IPS DF 19.7 (cell line): ENCODE results near the gene FAM200B.

ENCODE experiments used
- DNase-seq: peaks from one replicate; pipeline ENCODE4 v3.0.0-alpha.2; 2013; ENCODE audit warnings: low read depth, low spot score

FAM200B gene

DNA sequence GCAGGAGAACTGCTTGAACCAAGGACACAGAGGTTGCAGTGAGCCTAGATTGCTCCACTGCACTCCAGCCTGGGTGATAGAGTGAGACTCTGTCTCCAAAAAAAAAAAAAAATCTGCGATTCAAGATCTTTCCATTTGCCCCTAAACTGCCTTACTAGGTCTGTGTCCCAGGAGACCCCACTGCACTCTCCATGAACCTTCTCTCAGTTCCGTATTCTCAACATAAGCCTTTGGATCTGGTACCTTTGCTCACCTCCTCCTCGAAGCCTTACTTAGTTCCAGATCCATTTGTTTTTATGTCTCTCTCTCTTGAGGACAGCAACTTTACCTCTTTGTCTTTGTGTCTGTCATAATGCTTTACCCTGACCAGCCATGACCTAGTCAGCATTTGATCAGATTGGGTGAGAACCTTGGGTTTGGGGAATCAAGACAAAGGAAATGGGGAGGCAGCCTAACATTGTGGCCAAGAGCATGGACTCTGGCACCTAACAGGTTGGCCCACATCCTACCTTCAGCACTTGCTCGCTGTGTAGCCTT is 55.0 kb downstream of the FAM200B start:
- DNase-seq: no peak

DNA sequence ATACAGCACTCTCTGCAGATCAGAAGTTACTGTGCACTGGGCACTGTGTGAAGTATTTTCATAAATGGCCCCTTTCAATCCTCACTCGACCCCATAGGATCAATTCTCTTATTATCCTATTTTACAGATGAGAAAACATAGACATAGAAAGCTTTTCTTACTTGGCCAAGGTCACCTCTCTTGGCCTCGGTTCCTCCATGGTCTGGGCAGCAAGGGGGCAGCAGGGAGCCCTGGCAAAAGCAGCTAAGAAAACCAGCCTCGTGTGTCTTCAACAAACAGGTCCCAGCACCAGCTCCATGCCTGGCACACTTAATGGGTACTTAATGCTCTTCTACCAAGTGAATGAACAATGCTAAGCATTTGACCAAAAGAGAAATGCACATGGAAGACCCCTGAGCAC is 55.6 kb downstream of the FAM200B start:
- no peak for DNase-seq

DNA sequence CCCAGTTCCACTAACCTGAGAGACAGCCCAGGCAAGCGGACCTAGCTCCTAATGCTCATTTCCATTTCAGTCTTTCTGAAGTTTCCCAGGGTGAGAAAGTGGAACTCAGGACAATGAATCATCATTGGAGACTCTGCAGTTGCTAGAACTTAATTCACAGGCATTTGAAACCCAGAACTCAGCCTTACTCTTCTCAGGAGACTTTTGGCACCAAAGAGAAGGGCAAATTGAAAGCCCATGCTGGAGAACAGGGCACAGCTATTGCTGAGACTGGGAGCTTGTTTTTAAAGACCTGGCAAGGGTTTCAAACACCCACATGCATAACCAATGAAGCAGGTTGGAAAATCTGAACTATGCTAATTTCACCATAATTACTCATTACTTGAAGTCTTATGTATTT is 57.2 kb downstream of the FAM200B start:
- no peak for DNase-seq
